ENCODE results near the gene MUC16. TPM values are rescaled to one million over a fixed set of nuclear protein-coding genes. Genes with fewer than 3 reads are reported as not detected.

Gene MUC16
- total and polyA plus RNA-seq, 8 donors, result under 0.01 to 1.1 (median 0.04) TPM; not detected in 2

DNA sequence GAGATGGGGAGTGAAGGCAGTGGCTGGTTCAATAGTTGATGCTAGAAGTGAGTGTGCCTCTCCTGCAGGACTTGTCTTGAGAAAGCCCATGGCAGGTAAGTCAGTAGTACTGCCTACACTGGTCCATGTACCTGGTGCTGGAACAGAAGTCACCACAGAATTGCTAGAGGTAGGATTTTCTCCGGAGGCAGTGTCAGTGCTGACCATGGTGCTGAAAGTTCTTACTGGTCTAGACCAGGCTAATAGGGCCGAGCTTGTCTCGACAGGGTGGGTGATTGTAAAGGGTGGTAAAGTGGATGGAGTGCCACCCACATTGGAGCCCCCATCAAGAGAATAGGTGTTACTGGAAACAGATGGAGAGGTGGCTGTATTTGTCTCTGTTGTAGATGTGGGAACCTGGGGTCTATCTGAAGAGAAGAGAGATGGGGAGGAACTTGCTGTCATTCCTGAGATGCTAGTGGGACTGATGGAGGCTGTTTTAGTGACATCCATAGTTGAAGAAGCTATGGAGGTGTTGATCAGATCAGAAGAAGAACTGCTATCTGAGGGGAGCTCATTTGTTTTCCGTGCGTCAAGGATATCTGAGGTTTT, 36.6 kb downstream of the MUC16 start:
- H3K4me3 ChIP-seq, result no peak overlapping the region
- no peak overlapping the region for H3K27ac ChIP-seq
- intact Hi-C loops (cut with DNase I), result no loop called here
- ATAC-seq, result no peak
- no peaks in the 10 kb centered on the region for H3K9me3 ChIP-seq
- H3K36me3 ChIP-seq, result no peaks in the 10 kb centered on the region
- TF ChIP-seq, protein P1, sequence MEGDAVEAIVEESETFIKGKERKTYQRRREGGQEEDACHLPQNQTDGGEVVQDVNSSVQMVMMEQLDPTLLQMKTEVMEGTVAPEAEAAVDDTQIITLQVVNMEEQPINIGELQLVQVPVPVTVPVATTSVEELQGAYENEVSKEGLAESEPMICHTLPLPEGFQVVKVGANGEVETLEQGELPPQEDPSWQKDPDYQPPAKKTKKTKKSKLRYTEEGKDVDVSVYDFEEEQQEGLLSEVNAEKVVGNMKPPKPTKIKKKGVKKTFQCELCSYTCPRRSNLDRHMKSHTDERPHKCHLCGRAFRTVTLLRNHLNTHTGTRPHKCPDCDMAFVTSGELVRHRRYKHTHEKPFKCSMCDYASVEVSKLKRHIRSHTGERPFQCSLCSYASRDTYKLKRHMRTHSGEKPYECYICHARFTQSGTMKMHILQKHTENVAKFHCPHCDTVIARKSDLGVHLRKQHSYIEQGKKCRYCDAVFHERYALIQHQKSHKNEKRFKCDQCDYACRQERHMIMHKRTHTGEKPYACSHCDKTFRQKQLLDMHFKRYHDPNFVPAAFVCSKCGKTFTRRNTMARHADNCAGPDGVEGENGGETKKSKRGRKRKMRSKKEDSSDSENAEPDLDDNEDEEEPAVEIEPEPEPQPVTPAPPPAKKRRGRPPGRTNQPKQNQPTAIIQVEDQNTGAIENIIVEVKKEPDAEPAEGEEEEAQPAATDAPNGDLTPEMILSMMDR (IDR thresholded peaks at IDR 0.05), result no peak
- peak in 1 of 4 donors; percentile 3 for DNase-seq
- no peaks in the 10 kb centered on the region for H3K4me1 ChIP-seq
- peaks cover 0 to 6% of the 10 kb centered on the region in 2 donors for H3K27me3 ChIP-seq

DNA sequence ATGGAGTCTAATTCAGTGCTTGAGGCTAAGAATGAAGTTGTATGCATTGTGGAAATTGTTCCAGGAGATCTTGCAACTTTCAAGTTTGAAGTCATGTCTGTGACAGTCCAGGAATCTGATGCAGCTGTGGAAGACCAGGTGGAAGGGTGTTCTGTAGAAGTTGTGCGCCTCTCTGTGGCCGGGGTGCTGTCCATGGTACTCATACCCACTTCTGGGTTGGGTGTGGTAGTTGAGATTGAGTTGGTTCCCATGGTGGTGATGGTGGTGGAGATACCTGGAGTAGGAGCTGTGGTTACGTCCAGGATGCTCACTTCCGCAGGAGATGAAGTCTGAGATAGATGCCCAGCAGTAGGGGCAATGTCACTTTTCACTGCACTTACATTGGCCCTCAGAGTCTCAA, 44.3 kb downstream of the MUC16 start:
- Histone ChIP-seq H3K9me3 (peaks cover 0 to 2% of the 10 kb centered on the region in 2 donors), H3K27ac (no peak overlapping the region), H3K4me1 (no peaks in the 10 kb centered on the region), H3K36me3 (no peaks in the 10 kb centered on the region), H3K27me3 (no peaks in the 10 kb centered on the region), H3K4me3 (no peak overlapping the region)
- intact Hi-C loops (cut with DNase I), result no loop called here
- DNase-seq, result no peak
- no peak for ATAC-seq
- TF ChIP-seq, protein P1 (IDR thresholded peaks at IDR 0.05), result no peak

Other genes starting within 250 kb of the MUC16 start
- gene ZNF558, start 178.1 kb downstream of the MUC16 start, total RNA-seq, result 10 to 100 TPM; 20.8 to 22.2 TPM
- 10 to 100 TPM; 40.9 to 54.0 (median 45.6) TPM for gene ZNF558, start 178.1 kb downstream of the MUC16 start, polyA plus RNA-seq (ENCODE audit: insufficient read length in 6 of 6)
- not detected for gene MBD3L1, start 178.0 kb downstream of the MUC16 start, total RNA-seq
- not detected for gene MBD3L1, start 178.0 kb downstream of the MUC16 start, polyA plus RNA-seq (ENCODE audit: insufficient read length in 6 of 6)
- gene OR1M1, start 76.7 kb upstream of the MUC16 start, total RNA-seq, result not detected
- under 1 TPM in 4 of 6 donors, not detected in 2; 0.09 to 0.13 (median 0.11) TPM for gene OR1M1, start 76.7 kb upstream of the MUC16 start, polyA plus RNA-seq (ENCODE audit: insufficient read length in 6 of 6)
- not detected for gene OR7G2, start 97.1 kb upstream of the MUC16 start, total RNA-seq
- gene OR7G2, start 97.1 kb upstream of the MUC16 start, polyA plus RNA-seq (ENCODE audit: insufficient read length in 6 of 6), result under 1 TPM in 4 of 6 donors, not detected in 2; 0.06 to 0.13 (median 0.08) TPM
- not detected for gene OR7G1, start 105.4 kb upstream of the MUC16 start, total RNA-seq
- gene OR7G1, start 105.4 kb upstream of the MUC16 start, polyA plus RNA-seq (ENCODE audit: insufficient read length in 6 of 6), result not detected
- not detected for gene OR7G3, start 116.5 kb upstream of the MUC16 start, total RNA-seq
- gene OR7G3, start 116.5 kb upstream of the MUC16 start, polyA plus RNA-seq (ENCODE audit: insufficient read length in 6 of 6), result not detected
- 10 to 100 TPM; 25.1 to 32.4 TPM for gene ZNF317, start 130.0 kb upstream of the MUC16 start, total RNA-seq
- gene ZNF317, start 130.0 kb upstream of the MUC16 start, polyA plus RNA-seq (ENCODE audit: insufficient read length in 6 of 6), result 10 to 100 TPM; 28.5 to 33.8 (median 33.0) TPM
- under 1 TPM in 1 of 2 donors, not detected in 1; 0.10 TPM for gene OR7D2, start 168.6 kb upstream of the MUC16 start, total RNA-seq
- gene OR7D2, start 168.6 kb upstream of the MUC16 start, polyA plus RNA-seq (ENCODE audit: insufficient read length in 6 of 6), result 1 to 10 TPM in 1 of 6 donors, under 1 TPM in 5; 0.10 to 2.0 (median 0.15) TPM
- not detected for gene OR7D4, start 209.2 kb upstream of the MUC16 start, total RNA-seq
- gene OR7D4, start 209.2 kb upstream of the MUC16 start, polyA plus RNA-seq (ENCODE audit: insufficient read length in 6 of 6), result under 1 TPM; 0.03 to 0.10 (median 0.06) TPM
- gene OR7E24, start 240.5 kb upstream of the MUC16 start, total RNA-seq, result not detected
- not detected for gene OR7E24, start 240.5 kb upstream of the MUC16 start, polyA plus RNA-seq (ENCODE audit: insufficient read length in 6 of 6)

Data from left lung (tissue), 10 donors.